Hepatocyte (in vitro differentiated cells): Measurements from ENCODE around the gene RNF112. TPM values are rescaled to one million over a fixed set of nuclear protein-coding genes. Genes with fewer than 3 reads are reported as not detected.

Experiments used
- DNase-seq: peaks from one replicate; pipeline ENCODE4 v3.0.0-alpha.2; 2016; ENCODE audit warnings: low spot score
- H2AFZ ChIP-seq: fragments of 200-600 bp; sonication (generic); 2 replicates; pipeline ENCODE4 v1.6.0; 2016; ENCODE audit warnings: antibody characterized with exemption, mild to moderate bottlenecking
- H3K27ac ChIP-seq: fragments of 200-600 bp; sonication (generic); 2 replicates; pipeline ENCODE4 v1.5.1; 2016; ENCODE audit warnings: mild to moderate bottlenecking
- H3K27me3 ChIP-seq: fragments of 200-600 bp; sonication (generic); 2 replicates; pipeline ENCODE4 v1.6.1; 2016
- H3K36me3 ChIP-seq: fragments of 200-600 bp; sonication (generic); replicated peaks from 2 replicates; pipeline ENCODE4 v1.5.1; 2016; ENCODE audit warnings: low read depth; ENCODE audit not compliant: insufficient read depth
- H3K4me1 ChIP-seq: fragments of 200-600 bp; sonication (generic); 2 replicates; pipeline ENCODE4 v1.5.1; 2016; ENCODE audit warnings: mild to moderate bottlenecking, moderate library complexity; ENCODE audit not compliant: insufficient read depth
- H3K4me2 ChIP-seq: fragments of 200-600 bp; sonication (generic); 2 replicates; pipeline ENCODE4 v1.6.0; 2016
- H3K4me3 ChIP-seq: fragments of 200-600 bp; sonication (generic); 2 replicates; pipeline ENCODE4 v1.5.1; 2016; ENCODE audit warnings: mild to moderate bottlenecking
- H3K79me2 ChIP-seq: fragments of 200-600 bp; sonication (generic); 2 replicates; pipeline ENCODE4 v1.6.0; 2017; ENCODE audit warnings: mild to moderate bottlenecking
- H3K9me2 ChIP-seq: fragments of 200-600 bp; sonication (generic); replicated peaks from 2 replicates; pipeline ENCODE4 v1.6.0; 2017; ENCODE audit warnings: mild to moderate bottlenecking; ENCODE audit not compliant: insufficient read depth
- H3K9me3 ChIP-seq: fragments of 200-600 bp; sonication (generic); 2 replicates; pipeline ENCODE4 v1.5.1; 2016; ENCODE audit warnings: low read depth, mild to moderate bottlenecking
- H4K20me1 ChIP-seq: fragments of 200-600 bp; sonication (generic); 2 replicates; pipeline ENCODE4 v1.6.0; 2016; ENCODE audit warnings: mild to moderate bottlenecking; ENCODE audit not compliant: insufficient read depth, poor library complexity, severe bottlenecking
- EZH2 ChIP-seq: fragments of 200-600 bp; sonication (generic); IDR thresholded peaks from 2 replicates; pipeline ENCODE4 v1.6.1; 2016; ENCODE audit warnings: antibody characterized with exemption, mild to moderate bottlenecking, borderline replicate concordance
- EZH2phosphoT487 ChIP-seq: fragments of 200-600 bp; sonication (generic); IDR thresholded peaks from one replicate; pipeline ENCODE4 v1.6.1; 2018; ENCODE audit warnings: antibody characterized with exemption, mild to moderate bottlenecking, low read depth, moderate library complexity; ENCODE audit not compliant: unreplicated experiment, severe bottlenecking
- WGBS: methylation state at CpG from one replicate; pipeline ENCODE4 v1.1.6; 2016; ENCODE audit warnings: low lambda C conversion rate; ENCODE audit errors: missing lambda C conversion rate; 5-methylcytosine and 5-hydroxymethylcytosine counted together
- polyA plus RNA-seq: library from polyadenylated mRNA; unstranded; fragments of >200 nt; fragmentation: Nextera tagmentation; extraction: Ambion mirVana; gene quantifications from 2 replicates; pipeline ENCODE4 v1.2.1, GENCODE V29; 2016
- total RNA-seq: library from RNA; depleted of rRNA; stranded (reverse); fragments of >200 nt; gene quantifications from 2 replicates; pipeline ENCODE4 v1.2.3, GENCODE V29; 2014
- TF ChIP-seq, protein P1 (sequence below): fragments of 200-600 bp; sonication (generic); IDR thresholded peaks from 2 replicates; pipeline ENCODE4 v1.5.1; 2016; ENCODE audit warnings: antibody characterized with exemption, mild to moderate bottlenecking; ENCODE audit not compliant: poor library complexity

RNF112 gene
- total and polyA plus RNA-seq, 2 experiments from 2014 or later: 7.8 to 8.6 TPM

DNA sequence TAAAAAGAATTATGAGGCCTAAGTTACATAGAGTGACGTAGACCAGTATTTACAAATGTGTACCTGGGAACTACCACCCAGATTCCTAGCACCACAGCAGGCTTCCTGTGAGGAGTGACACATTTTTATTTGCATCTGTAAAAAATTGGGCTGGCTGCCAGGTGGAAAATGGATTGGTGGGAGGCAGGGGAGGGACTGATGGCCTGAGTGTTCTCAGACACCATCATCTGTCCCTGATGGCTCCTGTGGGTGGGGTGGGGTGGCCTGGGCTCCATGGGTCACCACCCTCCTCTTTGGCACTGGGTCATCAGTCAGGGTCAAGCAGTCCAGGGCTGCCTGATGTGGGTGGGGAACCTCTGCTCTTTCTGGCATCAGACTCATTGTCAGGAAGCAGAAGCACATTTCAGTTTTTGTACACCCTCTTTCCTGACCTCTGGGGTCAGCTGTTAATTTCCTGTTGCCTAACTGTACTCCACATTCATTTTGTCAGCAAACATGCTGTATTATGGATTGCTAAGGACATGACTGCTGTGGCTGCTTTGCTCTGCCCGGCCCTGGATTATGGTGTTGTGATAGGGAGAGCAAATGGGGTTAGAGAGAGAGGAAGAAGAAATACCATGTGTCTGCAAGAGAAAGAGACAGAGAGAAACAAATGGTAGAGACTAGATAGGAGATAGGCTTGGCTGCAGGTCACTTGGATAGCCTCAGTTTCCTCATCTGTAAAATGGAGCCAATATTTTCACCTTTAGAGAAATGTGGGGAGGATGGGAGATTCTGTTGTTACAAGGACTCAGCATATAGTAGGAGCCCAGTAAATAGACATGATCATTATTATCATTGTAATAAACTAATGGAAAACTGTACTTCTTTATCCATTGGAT lies 12.5 kb upstream of the RNF112 start:
- DNase-seq: peak; percentile 55
- no peaks in the 10 kb centered on the region for H3K9me3 ChIP-seq
- peaks cover 21% of the 10 kb centered on the region for H3K4me1 ChIP-seq
- H3K36me3 ChIP-seq: no peaks in the 10 kb centered on the region
- peak overlapping the region; percentile 85 for H3K27ac ChIP-seq
- no peak overlapping the region for H3K4me2 ChIP-seq
- no peak overlapping the region for H3K4me3 ChIP-seq
- 70% methylated on average over 2 of the region's 2 CpGs for WGBS
- no peak overlapping the region for H2AFZ ChIP-seq
- H3K27me3 ChIP-seq: no peaks in the 10 kb centered on the region
- TF ChIP-seq EZH2: no peak
- TF ChIP-seq, protein P1, sequence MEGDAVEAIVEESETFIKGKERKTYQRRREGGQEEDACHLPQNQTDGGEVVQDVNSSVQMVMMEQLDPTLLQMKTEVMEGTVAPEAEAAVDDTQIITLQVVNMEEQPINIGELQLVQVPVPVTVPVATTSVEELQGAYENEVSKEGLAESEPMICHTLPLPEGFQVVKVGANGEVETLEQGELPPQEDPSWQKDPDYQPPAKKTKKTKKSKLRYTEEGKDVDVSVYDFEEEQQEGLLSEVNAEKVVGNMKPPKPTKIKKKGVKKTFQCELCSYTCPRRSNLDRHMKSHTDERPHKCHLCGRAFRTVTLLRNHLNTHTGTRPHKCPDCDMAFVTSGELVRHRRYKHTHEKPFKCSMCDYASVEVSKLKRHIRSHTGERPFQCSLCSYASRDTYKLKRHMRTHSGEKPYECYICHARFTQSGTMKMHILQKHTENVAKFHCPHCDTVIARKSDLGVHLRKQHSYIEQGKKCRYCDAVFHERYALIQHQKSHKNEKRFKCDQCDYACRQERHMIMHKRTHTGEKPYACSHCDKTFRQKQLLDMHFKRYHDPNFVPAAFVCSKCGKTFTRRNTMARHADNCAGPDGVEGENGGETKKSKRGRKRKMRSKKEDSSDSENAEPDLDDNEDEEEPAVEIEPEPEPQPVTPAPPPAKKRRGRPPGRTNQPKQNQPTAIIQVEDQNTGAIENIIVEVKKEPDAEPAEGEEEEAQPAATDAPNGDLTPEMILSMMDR: no peak
- no peak for TF ChIP-seq EZH2phosphoT487
- H4K20me1 ChIP-seq: no peaks in the 10 kb centered on the region
- H3K79me2 ChIP-seq: no peaks in the 10 kb centered on the region
- H3K9me2 ChIP-seq: no peaks in the 10 kb centered on the region

DNA sequence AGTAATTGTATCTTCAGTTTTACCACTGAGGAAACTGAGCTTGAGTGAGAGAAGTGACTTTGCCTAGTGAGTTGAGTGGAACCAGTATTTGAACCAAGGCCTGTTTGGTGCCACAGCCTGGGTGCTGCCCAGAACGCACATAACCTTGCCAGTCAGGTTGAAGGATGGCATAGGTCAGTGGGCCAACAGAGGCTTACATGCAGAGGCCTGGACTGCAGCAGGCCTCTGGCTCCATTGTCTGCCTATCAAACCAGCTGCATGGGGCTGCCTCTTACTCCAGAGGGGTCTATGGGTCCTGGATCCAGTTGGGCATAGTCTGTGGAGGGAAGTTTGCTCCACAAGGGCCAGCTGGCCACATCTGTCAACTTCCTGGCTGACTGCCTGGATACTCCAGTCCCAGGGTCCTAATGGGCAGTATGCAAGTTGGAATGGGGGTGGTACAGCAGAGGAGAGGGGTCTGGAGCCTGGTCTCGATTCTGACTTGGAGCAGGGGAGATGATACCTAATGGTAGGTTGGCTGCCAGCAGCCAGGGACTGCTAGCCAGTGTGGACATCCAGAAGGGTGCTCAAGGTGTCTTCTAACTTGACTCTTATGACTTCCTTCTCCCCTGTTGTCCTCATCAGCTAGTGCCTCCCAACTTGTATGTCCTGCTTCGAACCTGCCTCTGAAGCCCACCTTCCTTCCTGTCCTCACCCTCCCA lies 11.1 kb upstream of the RNF112 start:
- H3K79me2 ChIP-seq: no peaks in the 10 kb centered on the region
- WGBS: 100% methylated on average over 3 of the region's 3 CpGs
- no peak for DNase-seq
- H3K27me3 ChIP-seq: no peaks in the 10 kb centered on the region
- H2AFZ ChIP-seq: no peak overlapping the region
- no peaks in the 10 kb centered on the region for H3K9me3 ChIP-seq
- no peaks in the 10 kb centered on the region for H4K20me1 ChIP-seq
- H3K4me2 ChIP-seq: no peak overlapping the region
- H3K36me3 ChIP-seq: no peaks in the 10 kb centered on the region
- no peaks in the 10 kb centered on the region for H3K9me2 ChIP-seq
- no peak for TF ChIP-seq EZH2phosphoT487
- TF ChIP-seq, protein P1: no peak
- no peak overlapping the region for H3K27ac ChIP-seq
- H3K4me1 ChIP-seq: peaks cover 21% of the 10 kb centered on the region
- H3K4me3 ChIP-seq: no peak overlapping the region

DNA sequence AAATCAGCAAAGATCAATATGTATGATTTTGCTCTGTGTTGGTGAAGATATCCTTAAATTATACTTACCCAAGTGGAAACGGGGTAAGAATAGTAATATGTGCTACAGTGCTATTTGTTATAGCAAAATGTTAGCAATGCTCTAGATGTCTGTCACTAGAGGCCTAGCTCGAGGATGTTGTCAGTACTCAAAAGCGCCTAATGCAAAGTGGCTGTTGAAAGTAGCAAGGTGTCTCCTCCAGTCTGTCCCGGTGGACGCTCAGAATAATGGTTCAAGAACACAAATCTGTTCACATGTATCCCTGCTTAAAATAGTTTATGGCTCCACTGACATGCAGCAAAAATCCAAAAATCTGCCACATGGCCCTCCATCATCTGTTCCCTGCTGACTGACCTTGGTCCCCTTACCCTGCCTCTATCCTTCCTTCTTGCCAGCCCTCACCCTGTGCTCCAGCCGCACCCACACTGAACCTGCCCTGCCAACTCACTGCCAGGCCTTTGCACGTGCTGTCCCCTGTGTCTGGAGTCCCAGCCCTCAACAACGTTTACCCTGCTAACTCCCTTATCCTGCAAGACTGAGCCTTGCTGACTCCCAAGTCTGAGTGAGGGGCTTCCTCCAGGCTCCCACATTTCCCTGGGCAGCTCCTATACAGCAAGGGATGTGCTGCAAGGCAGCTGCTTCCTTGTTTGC lies 9.6 kb upstream of the RNF112 start:
- 71% methylated on average over 8 of the region's 8 CpGs for WGBS
- H3K9me3 ChIP-seq: no peaks in the 10 kb centered on the region
- H3K27me3 ChIP-seq: no peaks in the 10 kb centered on the region
- H3K4me1 ChIP-seq: peaks cover 21% of the 10 kb centered on the region
- no peaks in the 10 kb centered on the region for H3K9me2 ChIP-seq
- H2AFZ ChIP-seq: no peak overlapping the region
- H3K27ac ChIP-seq: peak overlapping the region; percentile 31
- no peaks in the 10 kb centered on the region for H3K79me2 ChIP-seq
- H3K36me3 ChIP-seq: no peaks in the 10 kb centered on the region
- H3K4me3 ChIP-seq: no peak overlapping the region
- TF ChIP-seq EZH2 (no peak), EZH2phosphoT487 (no peak)
- TF ChIP-seq, protein P1: no peak
- DNase-seq: no peak
- H4K20me1 ChIP-seq: no peaks in the 10 kb centered on the region
- no peak overlapping the region for H3K4me2 ChIP-seq
